Breast epithelium (tissue), 3 donors: ENCODE results near the gene INSM1.

Experiments
- POLR2A ChIP-seq: fragments of 450-650 bp; IDR thresholded peaks from one replicate; pipeline ENCODE4 v1.6.1; 2016; ENCODE audit warnings: antibody characterized with exemption, mild to moderate bottlenecking, moderate library complexity
- POLR2AphosphoS5 ChIP-seq, 3 donors: sonication (generic); formaldehyde crosslinking; IDR thresholded peaks; one replicate each; pipeline ENCODE4 v1.6.1; 2017; ENCODE audit warnings: antibody characterized with exemption in 3 of 3
- TF ChIP-seq, protein P1 (sequence below), 3 donors: fragments of 450-650 bp; IDR thresholded peaks; one replicate each; pipeline ENCODE4 v1.5.1; 2016 to 2017; ENCODE audit warnings: antibody characterized with exemption in 3 of 3, mild to moderate bottlenecking in 3 of 3, moderate library complexity in 3 of 3

- TF ChIP-seq, protein P1, sequence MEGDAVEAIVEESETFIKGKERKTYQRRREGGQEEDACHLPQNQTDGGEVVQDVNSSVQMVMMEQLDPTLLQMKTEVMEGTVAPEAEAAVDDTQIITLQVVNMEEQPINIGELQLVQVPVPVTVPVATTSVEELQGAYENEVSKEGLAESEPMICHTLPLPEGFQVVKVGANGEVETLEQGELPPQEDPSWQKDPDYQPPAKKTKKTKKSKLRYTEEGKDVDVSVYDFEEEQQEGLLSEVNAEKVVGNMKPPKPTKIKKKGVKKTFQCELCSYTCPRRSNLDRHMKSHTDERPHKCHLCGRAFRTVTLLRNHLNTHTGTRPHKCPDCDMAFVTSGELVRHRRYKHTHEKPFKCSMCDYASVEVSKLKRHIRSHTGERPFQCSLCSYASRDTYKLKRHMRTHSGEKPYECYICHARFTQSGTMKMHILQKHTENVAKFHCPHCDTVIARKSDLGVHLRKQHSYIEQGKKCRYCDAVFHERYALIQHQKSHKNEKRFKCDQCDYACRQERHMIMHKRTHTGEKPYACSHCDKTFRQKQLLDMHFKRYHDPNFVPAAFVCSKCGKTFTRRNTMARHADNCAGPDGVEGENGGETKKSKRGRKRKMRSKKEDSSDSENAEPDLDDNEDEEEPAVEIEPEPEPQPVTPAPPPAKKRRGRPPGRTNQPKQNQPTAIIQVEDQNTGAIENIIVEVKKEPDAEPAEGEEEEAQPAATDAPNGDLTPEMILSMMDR (IDR thresholded peaks at IDR 0.05), result no peak
- no peak for TF ChIP-seq POLR2A
- no peak for TF ChIP-seq POLR2AphosphoS5 (IDR thresholded peaks at IDR 0.05)
Observed at GRCh38 chr20:20411836-20412235, 43.9 kb downstream of the INSM1 start.
